ENCODE results near the gene ODF4.

- no peak for TF ChIP-seq SUZ12 (IDR thresholded peaks at IDR 0.05; ENCODE audit: extremely low read depth, insufficient read depth, insufficient read length)
- TF ChIP-seq ZNF274 (IDR thresholded peaks at IDR 0.05; ENCODE audit: low read depth, low read length) = no peak
- no peak for TF ChIP-seq YY1 (IDR thresholded peaks at IDR 0.05; ENCODE audit: insufficient read depth, insufficient read length)
These were observed 1.6 kb upstream of the ODF4 start for GRCh38 chr17:8337802-8338752.

Measured in NT2/D1 (cell line).